Measurements from ENCODE around the gene PCED1A.

PCED1A gene

GRCh38 chr20:2798095-2798805 lies 42.2 kb downstream of the PCED1A start:
- no peaks in the 10 kb centered on the region for H3K4me1 ChIP-seq
- TF ChIP-seq, protein P1, sequence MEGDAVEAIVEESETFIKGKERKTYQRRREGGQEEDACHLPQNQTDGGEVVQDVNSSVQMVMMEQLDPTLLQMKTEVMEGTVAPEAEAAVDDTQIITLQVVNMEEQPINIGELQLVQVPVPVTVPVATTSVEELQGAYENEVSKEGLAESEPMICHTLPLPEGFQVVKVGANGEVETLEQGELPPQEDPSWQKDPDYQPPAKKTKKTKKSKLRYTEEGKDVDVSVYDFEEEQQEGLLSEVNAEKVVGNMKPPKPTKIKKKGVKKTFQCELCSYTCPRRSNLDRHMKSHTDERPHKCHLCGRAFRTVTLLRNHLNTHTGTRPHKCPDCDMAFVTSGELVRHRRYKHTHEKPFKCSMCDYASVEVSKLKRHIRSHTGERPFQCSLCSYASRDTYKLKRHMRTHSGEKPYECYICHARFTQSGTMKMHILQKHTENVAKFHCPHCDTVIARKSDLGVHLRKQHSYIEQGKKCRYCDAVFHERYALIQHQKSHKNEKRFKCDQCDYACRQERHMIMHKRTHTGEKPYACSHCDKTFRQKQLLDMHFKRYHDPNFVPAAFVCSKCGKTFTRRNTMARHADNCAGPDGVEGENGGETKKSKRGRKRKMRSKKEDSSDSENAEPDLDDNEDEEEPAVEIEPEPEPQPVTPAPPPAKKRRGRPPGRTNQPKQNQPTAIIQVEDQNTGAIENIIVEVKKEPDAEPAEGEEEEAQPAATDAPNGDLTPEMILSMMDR (IDR thresholded peaks at IDR 0.05; ENCODE audit: low read depth, low read length), result no peak
- no peak for DNase-seq
- H3K36me3 ChIP-seq, result no peaks in the 10 kb centered on the region
- H3K9me3 ChIP-seq, result no peaks in the 10 kb centered on the region
- H3K4me3 ChIP-seq (ENCODE audit: low read depth, low read length), result no peak overlapping the region
- H3K27me3 ChIP-seq, result peaks cover 35% of the 10 kb centered on the region

DNA sequence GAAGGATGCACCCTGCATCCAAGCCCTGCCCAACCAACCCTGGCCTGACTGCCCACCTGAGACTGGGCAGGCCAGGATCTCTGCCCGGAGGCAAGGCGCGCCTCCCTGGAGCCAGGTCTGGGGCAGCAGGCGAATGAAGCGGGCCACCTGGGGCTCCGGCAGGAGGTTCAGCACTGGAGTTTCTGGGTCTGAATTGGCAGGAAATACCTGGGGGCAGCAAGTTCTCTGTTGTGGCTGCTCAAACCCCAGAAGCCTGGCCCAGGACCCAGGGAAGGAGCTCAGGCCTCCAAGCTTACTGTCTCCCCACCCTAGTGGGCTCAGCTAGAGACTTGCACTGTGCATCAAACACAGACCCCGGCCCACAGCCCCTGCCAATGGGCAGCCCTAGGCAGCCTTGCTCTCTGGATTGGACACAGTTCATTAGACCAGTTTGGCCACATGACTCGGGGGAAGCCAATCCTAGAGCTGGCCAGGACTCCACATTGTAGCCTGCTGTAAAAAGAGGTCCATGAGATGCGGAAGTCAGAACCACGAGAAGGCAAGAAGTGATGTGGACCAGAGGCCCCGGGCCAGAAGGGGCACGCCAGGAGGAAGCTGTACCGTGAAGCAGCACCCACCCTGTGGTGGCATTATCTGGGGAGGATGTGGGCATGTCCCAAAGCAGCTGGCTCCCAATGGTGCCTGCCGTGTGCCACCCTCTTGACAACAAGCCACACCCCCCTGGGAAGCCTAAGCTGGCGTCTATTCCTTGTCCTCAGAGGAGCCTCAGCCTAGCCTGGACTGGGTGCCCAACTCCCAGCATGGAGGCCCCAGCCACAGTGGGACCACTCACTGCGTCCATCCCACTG lies 43.1 kb downstream of the PCED1A start:
- peaks cover 35% of the 10 kb centered on the region for H3K27me3 ChIP-seq
- TF ChIP-seq, protein P1 (IDR thresholded peaks at IDR 0.05; ENCODE audit: low read depth, low read length), result no peak
- no peaks in the 10 kb centered on the region for H3K36me3 ChIP-seq
- H3K9me3 ChIP-seq, result no peaks in the 10 kb centered on the region
- no peak overlapping the region for H3K4me3 ChIP-seq (ENCODE audit: low read depth, low read length)
- no peaks in the 10 kb centered on the region for H3K4me1 ChIP-seq
- DNase-seq, result no peak

DNA sequence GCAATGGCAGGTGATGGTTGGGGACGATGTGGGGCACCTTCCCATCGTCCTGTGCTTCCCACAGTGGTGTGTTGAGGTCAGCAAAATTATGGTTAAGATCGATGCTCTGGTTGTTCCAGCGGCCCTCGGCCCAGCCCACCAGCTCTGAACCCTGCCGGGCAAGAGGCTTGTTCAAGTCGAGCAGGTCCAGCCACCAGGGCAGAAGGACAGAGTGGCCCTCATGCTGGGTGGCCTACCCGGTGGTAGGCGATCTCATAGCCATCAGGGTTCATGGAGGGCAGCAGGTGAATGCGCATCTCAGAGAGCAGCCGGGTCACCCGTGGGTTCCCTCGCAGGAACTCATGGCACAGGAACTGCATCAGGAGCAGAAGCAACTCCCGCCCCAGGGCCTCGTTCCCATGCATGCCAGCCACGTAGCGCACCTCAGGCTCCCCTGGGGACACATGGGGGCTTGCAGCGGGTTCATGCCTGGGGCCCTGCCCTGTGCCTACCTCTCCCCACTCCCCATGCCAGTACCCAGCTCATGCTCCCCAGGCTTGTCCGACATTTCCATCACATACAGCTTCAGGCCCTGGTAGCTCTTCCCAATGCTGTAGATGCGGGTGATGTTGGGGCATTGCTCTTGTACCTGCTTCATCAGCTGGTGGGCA lies 44.3 kb downstream of the PCED1A start:
- Histone ChIP-seq H3K4me1 (no peaks in the 10 kb centered on the region), H3K36me3 (no peaks in the 10 kb centered on the region), H3K9me3 (no peaks in the 10 kb centered on the region), H3K27me3 (peaks cover 28% of the 10 kb centered on the region), H3K4me3 (ENCODE audit: low read depth, low read length) (no peak overlapping the region)
- no peak for DNase-seq
- TF ChIP-seq, protein P1 (IDR thresholded peaks at IDR 0.05; ENCODE audit: low read depth, low read length), result no peak

DNA sequence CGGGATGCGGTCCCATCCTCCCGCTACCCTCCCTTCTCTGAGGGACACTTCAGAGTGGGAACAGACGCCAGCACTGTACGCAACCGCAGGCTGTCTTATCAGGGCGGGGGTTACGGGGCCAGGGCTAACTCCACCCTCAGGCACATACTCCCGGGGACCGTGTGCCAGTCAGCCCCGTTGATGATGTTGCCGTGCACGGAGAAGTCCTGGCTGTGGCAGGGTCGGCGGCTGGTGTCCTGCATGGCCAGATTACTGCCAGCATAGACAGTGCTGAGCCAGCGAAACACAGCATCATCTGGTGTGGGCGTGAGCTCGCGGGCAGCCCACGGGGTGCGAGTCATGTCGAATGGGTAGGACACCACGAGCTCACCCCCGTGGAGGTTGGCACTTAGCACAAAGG lies 45.0 kb downstream of the PCED1A start:
- TF ChIP-seq, protein P1 (IDR thresholded peaks at IDR 0.05; ENCODE audit: low read depth, low read length), result no peak
- no peak for DNase-seq
- no peak overlapping the region for H3K4me3 ChIP-seq (ENCODE audit: low read depth, low read length)
- H3K27me3 ChIP-seq, result peaks cover 22% of the 10 kb centered on the region
- no peaks in the 10 kb centered on the region for H3K4me1 ChIP-seq
- H3K36me3 ChIP-seq, result no peaks in the 10 kb centered on the region
- H3K9me3 ChIP-seq, result no peaks in the 10 kb centered on the region

- Histone ChIP-seq H3K4me1 (no peaks in the 10 kb centered on the region), H3K9me3 (no peaks in the 10 kb centered on the region), H3K27me3 (peaks cover 18% of the 10 kb centered on the region), H3K4me3 (ENCODE audit: low read depth, low read length) (no peak overlapping the region), H3K36me3 (no peaks in the 10 kb centered on the region)
- no peak for DNase-seq
- TF ChIP-seq, protein P1 (IDR thresholded peaks at IDR 0.05; ENCODE audit: low read depth, low read length), result no peak
Observed at GRCh38 chr20:2794866-2795447, 45.5 kb downstream of the PCED1A start.
